Stimulated activated CD4-positive, alpha-beta T cell treated with anti-CD3 and anti-CD28 coated beads, Interleukin-15, amount 100 ng/mL, for 48 hours (primary cell): Measurements from ENCODE around the gene FOXK1.
"Not testable (repeated sequence)": the region's sequence is repeated elsewhere in the genome, so short reads cannot be mapped to it uniquely, and the experiment has no call there.

ENCODE experiments used
- DNase-seq, 2 donors: peaks; one replicate each; pipeline ENCODE4 v3.0.0-alpha.2; 2020; ENCODE audit warnings: low read depth in 2 of 2

Gene FOXK1

DNA sequence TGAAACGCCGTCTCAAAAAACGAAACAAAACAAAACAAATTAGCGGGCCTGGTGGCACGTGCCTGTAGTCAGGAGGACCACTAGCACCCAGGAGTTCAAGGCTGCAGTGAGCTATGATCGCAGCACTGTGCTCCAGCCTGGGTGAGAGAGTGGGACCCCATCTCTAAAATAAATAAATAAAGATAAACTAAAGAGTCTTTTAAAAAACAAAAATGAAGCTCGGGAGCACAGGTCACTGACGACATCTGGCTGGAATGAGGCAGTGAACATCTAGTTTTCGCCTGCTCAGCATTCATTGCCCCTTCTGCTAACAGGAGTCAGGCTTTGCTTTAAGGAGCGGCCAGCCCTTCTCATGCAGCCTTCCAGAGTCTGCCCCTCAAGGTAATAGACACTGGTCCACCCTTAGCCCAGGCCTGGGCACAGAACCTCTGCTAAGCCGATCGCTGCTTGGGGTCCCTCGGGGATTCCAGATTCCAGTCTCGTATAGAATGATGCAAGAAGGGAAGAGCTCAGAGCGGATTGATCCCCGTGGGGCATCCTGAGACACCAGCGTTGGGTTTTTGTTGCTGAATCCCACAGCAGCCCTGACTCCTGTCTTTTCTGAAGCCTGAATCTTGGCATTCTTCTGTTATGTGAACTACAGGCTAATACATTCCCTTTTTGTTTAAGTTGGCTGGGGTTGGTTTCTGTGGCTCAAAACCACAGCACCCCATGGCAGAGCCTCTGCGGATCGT is 14.2 kb upstream of the FOXK1 start:
- DNase-seq = no peak

- DNase-seq = no peak
Observed at GRCh38 chr7:4668510-4668847, 13.6 kb upstream of the FOXK1 start.

DNA sequence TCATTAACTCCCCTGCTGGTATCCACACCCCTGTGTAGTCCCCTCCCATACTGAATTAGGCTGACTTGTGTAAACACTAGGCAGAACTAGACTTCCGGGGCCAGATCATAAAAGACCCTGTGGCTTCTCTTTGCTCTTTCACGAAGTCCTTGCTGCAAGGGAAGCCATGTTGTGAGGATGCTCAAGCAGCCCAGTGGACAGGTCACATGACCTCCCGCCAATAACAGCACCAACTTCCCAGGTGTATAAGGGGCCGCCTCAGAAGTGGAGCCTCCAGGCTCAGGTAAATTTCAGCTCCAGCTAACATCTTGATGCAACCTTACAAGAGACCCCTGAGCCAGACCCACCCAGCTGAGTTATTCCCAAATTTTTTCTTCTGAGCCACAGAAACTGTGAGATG is 11.3 kb upstream of the FOXK1 start:
- no peak for DNase-seq

DNA sequence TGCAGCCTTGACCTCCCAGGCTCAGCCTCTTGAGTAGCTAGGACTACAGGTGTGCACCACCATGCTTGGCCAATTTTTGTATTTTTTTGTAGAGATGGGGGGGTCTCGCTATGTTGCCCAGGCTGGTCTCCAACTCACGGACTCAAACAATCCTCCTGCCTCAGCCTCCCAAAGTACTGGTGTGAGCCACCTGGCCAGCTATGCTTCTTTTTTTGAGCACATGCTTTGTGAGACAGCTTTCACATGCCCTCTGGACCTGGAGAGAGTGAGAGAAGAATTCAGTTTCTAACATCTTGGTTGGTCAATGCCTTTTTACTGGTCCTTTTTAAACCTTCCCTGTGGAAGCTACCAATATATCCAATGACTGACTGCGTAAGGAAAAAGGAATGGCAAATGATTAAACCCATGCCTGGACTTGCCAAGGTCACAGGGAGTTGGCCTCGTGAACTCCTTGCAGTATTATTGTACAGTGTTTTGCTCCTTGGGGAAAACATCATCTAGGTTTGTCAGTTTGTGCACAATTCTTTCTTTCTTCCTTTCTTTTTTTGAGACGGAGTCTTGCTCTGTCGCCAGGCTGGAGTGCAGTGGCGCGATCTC is 6.2 kb upstream of the FOXK1 start:
- DNase-seq = no peak

GRCh38 chr7:4677518-4677917 is 4.6 kb upstream of the FOXK1 start:
- DNase-seq = not testable (repeated sequence)

DNA sequence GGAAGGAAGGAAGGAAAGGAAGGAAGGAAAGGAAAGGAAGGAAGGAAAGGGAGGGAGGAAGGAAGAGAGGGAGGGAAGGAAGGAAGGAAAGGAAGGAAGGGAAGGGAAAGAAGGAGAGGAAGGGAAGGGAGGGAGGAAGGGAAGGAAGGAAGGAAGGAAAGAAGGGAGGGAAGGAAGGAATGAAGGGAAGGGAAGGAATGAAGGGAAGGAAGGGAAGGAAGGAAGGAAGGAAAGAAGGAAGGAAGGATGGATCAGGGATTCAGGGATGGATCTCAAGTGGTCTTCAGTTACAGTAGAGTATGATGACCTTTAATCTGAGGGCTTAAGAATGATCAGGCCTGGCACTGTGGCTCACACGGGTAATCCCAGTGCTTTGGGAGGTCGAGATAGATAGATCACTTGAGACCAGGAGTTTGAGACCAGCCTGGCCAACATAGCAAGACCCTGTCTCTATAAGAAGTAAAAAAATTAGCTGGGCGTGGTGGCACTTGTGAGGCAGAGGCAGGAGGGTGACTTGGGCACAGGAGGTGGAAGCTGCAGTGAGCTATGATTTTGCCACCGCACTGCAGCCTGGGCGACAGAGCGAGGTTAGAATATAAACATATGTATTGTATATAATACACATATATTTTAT is 760 bp upstream of the FOXK1 start:
- peak in 1 of 2 donors; percentile 2 for DNase-seq

DNA sequence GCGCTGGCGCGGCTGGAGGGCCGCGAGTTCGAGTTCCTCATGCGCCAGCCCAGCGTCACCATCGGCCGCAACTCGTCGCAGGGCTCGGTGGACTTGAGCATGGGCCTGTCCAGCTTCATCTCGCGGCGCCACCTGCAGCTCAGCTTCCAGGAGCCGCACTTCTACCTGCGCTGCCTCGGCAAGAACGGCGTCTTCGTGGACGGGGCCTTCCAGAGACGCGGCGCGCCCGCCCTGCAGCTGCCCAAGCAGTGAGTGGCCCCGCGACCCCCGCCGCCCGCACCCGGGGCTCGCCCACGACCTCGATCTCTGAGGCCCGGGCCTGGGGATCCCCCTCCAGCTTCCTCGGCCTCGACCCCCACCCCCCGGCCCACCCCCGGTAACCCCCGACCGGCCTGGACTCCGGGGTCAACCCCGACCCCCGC is 537 bp downstream of the FOXK1 start:
- no peak for DNase-seq

GRCh38 chr7:4683043-4683883 is 1.2 kb downstream of the FOXK1 start:
- DNase-seq = no peak

GRCh38 chr7:4683884-4684565 is 1.9 kb downstream of the FOXK1 start:
- DNase-seq = no peak

DNA sequence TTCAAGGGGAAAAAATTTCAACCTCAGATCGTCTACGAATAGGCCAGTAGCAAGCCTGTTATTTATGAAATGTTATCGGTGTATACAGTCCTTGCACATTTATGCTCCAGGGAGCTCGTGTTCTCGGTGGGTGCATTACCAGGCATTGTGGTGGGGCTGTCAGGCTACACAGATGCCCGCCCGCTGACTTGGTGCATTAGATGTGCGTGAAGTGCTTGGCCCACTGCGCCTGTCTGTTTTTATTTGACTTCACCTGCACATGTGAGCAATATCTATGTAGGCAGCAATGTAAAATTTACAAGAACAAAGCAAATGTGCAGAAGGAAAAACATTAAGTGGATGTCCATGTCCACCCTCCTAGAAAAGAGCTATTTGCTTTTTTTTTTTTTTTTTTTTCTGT is 2.8 kb downstream of the FOXK1 start:
- no peak for DNase-seq

- DNase-seq = not testable (repeated sequence)
Observed at GRCh38 chr7:4685676-4686075, 3.6 kb downstream of the FOXK1 start.

DNA sequence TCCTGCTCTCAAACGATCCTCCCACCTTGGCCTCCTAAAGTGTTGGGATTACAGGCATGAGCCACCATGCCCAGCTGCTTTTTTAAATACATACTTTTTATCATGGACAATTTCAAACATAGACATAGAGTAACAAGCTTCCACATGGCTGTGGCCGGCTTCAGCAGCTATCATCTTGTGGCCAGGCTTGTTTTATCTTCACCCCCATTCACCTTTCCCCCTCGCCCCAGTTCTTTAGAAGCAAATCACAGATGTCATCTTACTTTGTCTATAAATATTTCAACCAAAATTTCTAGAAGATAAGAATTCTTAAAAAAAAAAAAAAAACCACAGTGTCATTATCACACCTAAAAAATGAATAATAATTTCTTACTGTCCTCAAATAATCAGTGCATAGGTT is 5.9 kb downstream of the FOXK1 start:
- no peak for DNase-seq

DNA sequence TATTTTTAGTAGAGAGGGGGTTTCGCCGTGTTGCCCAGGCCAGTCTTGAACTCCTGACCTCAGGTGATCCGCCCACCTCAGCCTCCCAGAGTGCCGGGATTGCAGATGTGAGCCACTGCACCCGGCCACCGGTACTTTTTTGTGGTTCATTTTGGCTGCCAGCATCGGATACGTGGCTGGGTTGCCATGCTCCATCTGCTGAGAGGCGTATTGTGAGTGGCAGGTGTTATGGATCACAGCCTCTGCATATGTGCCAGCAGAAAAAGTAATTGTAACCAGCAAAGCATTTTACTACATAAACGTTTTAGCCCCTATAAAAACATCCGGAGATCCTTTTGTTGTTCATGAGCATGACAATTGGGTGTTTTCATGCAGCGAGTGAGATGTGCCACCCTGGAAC is 7.1 kb downstream of the FOXK1 start:
- DNase-seq = no peak

DNA sequence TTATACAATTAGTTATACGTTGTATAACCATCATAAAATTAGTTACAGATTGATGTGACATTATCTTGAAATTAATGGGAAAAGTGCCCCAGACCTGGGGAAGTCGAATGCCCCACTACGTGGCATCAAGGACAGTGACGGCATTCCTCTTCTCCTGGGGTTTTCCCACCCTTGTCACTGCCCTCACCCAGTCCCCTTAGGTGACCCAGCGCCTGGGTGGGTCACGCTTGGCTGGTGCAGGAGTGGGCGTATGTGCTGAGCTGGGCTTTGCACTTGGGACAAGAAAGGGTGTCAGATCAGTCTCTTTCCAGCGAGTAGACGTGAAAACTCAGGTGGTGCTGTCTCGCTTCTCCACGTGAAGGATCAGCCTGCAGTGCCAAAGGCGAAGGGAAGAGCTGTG is 7.6 kb downstream of the FOXK1 start:
- no peak for DNase-seq

DNA sequence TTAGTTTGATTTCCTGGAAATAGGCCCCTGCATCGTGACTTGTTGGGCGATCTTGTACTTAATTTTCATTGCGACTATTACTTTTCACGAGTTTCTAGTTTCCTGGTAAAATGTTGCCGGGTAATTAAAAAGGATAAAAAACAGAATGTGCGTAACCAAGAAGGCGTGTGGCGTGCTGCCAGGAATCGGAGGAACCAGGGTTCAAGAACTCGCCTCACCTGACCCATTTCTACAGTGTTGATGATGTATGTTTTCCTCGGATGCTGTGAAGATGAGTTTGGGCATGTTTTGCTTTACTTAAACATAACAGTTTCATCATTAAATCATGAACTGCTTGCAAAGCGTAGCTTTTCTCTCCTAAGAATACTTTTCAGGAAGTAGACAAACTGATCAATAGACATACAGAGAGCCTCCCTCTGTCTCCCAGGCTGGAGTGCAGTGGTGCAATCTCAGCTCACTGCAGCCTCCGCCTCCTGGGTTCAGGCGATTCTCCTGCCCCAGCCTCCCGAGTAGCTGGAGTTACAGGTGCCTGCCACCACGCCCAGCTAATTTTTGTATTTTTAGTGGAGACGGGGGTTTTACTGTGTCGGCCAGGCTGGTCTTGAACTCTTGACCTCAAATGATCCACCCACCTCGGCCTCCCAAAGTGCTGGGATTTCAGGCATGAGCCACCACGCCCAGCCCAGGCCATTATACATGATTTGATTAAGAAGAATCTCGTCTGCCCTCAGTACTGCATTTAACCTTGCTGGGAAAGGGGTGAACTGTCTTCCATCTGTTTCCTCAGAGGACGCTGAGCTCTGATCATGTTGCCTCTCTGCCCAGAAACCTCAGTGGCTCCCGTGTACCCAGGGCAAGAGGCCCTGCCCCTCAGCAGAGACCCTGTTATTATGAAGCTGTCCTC is 9.1 kb downstream of the FOXK1 start:
- DNase-seq = no peak

DNA sequence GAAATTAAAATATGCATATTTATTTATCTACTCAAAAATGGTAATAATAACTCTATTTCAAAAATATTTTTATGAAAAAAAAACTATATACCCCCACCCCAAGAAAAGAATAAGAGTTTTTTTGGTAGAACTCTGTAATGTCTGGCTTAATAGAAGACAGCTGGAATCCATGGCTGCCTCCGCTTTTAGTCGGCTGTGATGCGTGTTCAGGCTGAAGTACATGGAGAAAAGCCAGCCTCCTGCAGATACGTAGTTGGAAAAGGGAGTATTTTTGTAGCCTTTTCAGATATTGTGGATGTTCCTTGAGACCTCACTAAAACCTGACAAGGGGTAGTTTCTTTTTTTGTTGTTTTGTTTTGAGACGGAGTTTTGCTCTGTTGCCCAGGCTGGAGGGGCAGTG is 10.0 kb downstream of the FOXK1 start:
- DNase-seq = no peak

DNA sequence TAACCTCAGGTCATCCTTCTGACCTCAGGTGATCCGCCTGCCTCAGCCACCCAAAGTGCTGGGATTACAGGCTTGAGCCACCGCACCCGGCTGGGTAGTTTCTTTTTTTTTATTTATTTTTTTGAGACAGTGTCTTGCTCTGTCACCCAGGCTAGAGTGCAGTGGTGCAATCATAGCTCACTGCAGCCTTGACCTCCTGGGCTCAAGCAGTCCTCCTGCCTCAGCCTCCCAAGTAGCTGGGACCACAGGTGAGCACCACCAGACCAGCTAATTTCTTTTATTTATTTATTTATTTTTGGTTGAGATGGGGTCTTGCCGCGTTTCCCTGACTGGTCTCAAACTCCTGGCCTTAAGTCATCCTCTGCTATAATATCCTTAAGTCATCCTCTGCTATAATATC is 10.5 kb downstream of the FOXK1 start:
- DNase-seq = not testable (repeated sequence)

GRCh38 chr7:4693152-4693551 is 11.1 kb downstream of the FOXK1 start:
- DNase-seq = no peak

DNA sequence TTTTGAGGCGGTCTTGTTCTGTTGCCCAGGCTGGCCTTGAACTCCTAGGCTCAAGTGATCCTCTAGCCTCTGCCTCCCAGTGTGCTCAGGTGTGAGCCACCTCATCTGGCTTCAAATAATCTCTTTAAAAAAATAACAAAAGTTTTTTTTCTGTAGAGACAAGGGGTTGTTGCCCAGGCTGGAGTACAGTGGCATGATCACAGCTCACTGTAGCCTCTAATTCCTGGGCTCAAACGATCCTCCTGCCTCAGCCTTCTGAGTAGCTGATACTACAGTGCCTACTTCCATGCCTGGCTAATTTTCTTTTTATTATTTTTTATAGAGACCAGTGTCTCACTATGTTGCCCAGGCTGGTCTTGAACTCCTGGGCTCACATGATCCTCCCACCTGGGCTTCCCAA is 11.7 kb downstream of the FOXK1 start:
- DNase-seq = no peak

- no peak for DNase-seq
Observed at GRCh38 chr7:4694305-4694704, 12.2 kb downstream of the FOXK1 start.
